ENCODE data around the gene HSBP1. TPM values are rescaled to one million over a fixed set of nuclear protein-coding genes. Genes with fewer than 3 reads are reported as not detected.

Gene HSBP1
- total and polyA plus RNA-seq, 9 of the 15 experiments (the other 6 are each of a cell fraction or from before 2014, with no cell fraction given), result 84.9 to 677 (median 204) TPM

GRCh38 chr16:83835586-83836566 is 28.1 kb downstream of the HSBP1 start (continued):
- TF ChIP-seq PATZ1 (CRISPR knock-in tag; IDR thresholded peaks at IDR 0.05; ENCODE audit: borderline replicate concordance) (no peak), VEZF1 (CRISPR knock-in tag; IDR thresholded peaks at IDR 0.05) (no peak), ZNF408 (CRISPR knock-in tag; IDR thresholded peaks at IDR 0.05; ENCODE audit: low read depth) (no peak), ZEB2 (IDR thresholded peaks at IDR 0.05) (no peak), ZNF311 (CRISPR knock-in tag; IDR thresholded peaks at IDR 0.05) (no peak), ILF3 (IDR thresholded peaks at IDR 0.05; ENCODE audit: borderline replicate concordance) (0 out of 2 replicates have a peak, but pooled peaks have one; percentile 12), ZNF740 (CRISPR knock-in tag; IDR thresholded peaks at IDR 0.05) (no peak), ZNF740 (tag; IDR thresholded peaks at IDR 0.05) (no peak), DIDO1 (tag; IDR thresholded peaks at IDR 0.05; ENCODE audit: low read depth) (no peak), STAG1 (CRISPR knock-in tag; IDR thresholded peaks at IDR 0.05; ENCODE audit: borderline replicate concordance) (no peak), GATAD2B (IDR thresholded peaks at IDR 0.05; ENCODE audit: borderline replicate concordance) (peak; percentile 45; the same call in 1 of the 2 replicates), E2F3 (CRISPR knock-in tag; IDR thresholded peaks at IDR 0.05) (no peak), MNT (conservative IDR thresholded peaks at IDR 0.05) (no peak; a peak in 1 of 4 replicates), ZC3H8 (IDR thresholded peaks at IDR 0.05) (no peak), NR0B1 (IDR thresholded peaks at IDR 0.05; ENCODE audit: partially characterized antibody) (no peak), ZNF444 (CRISPR knock-in tag; IDR thresholded peaks at IDR 0.05) (no peak), SMC3 (conservative IDR thresholded peaks at IDR 0.05; ENCODE audit: insufficient read depth, low read depth, low read length) (no peak), SMAD1 (IDR thresholded peaks at IDR 0.05; ENCODE audit: low read depth, low read length, partially characterized antibody) (no peak), ELF4 (CRISPR knock-in tag; IDR thresholded peaks at IDR 0.05) (no peak), DNMT1 (IDR thresholded peaks at IDR 0.05) (no peak)

All from K562 (cell line).